Inferior parietal cortex (tissue), 1 donor: ENCODE data around the gene CBR1.
"Not testable (repeated sequence)": the region's sequence is repeated elsewhere in the genome, so short reads cannot be mapped to it uniquely, and the experiment has no call there.

ENCODE experiments used
- DNase-seq: peaks from one replicate; pipeline ENCODE4 v3.0.0-alpha.2; 2016; ENCODE audit errors: extremely low spot score

The CBR1 gene

GRCh38 chr21:36079671-36080070, 9.8 kb downstream of the CBR1 start:
- no peak for DNase-seq

DNA sequence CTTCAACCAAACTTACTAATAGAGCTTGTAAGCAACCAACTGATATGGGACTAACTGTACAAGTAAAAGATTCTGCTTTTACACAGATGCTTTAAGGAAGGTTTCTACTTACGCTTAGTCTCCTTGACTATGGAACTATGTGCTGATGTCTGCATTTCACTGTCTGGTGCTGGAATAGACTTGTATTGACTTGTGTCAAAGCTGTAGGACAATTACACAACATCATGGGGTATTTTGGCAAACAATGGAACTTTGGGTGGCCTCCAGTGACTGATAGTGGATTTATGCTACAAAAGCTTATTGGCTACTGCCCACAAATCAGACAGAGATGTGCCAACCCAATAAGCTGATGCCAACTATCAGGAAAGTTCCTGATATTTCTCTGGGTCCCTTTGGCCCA, 10.6 kb downstream of the CBR1 start:
- peak; percentile 55 for DNase-seq

DNA sequence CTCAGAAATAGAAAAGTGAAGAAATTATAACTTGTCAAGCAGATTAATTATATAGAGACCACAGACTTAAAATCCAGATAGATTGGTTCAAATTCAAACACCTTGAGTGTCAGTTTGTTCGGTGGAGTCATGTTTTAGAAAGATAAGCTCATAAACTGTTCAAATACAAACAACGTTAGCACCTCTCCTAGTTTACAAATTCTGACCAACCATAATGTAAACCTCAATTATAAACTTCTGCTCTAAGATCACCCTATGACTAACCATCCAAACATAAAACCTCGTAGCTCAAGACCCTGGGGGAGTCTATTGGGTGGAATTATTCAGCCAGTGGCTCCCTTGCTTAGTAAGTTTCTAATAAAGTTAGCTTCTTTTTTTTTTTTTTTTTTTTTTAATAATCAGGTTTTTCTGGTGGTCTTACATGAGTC, 12.4 kb downstream of the CBR1 start:
- DNase-seq, result no peak

GRCh38 chr21:36087362-36088138, 17.7 kb downstream of the CBR1 start:
- peak; percentile 89 for DNase-seq

- DNase-seq, result no peak
Measured at GRCh38 chr21:36089946-36090345, 20.1 kb downstream of the CBR1 start.

DNA sequence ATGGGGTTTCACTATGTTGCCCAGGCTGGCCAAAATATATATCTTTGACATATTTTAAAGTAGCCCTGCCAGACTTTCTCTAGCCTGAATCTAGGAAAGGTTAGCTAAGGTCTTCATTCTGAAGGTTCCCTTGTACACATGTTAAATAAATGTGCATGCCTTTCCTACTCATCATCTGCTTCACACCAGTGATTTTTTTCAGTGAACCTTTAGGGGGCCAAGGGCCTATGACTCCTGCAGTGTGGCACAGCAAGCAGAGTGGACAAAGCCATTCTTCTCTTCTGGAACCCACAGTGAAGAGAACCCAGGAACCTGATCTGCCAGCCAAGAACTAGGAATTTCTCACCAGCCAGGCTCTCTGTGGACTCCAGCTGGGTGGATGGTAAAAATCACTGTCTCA, 22.9 kb downstream of the CBR1 start:
- no peak for DNase-seq

DNA sequence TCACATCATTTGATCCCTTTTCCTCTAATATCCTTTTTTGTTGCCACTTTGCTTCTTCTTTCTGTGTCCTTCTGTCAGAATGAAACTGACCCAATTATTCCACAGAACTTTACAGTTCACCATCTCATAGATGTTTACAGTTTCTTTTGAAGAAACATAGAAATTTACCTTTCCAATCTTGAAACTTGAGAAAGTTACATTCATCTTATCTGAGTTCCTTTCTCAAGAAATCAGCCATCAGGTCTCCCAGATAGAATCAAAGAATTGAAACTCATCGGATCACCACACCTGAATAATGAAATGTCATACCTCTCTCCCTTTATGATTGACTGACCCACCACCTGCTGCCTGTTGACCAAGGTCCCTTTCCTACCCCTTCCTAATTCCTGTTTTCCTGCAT, 23.7 kb downstream of the CBR1 start:
- DNase-seq, result no peak

GRCh38 chr21:36096398-36097290, 26.8 kb downstream of the CBR1 start:
- no peak for DNase-seq

DNA sequence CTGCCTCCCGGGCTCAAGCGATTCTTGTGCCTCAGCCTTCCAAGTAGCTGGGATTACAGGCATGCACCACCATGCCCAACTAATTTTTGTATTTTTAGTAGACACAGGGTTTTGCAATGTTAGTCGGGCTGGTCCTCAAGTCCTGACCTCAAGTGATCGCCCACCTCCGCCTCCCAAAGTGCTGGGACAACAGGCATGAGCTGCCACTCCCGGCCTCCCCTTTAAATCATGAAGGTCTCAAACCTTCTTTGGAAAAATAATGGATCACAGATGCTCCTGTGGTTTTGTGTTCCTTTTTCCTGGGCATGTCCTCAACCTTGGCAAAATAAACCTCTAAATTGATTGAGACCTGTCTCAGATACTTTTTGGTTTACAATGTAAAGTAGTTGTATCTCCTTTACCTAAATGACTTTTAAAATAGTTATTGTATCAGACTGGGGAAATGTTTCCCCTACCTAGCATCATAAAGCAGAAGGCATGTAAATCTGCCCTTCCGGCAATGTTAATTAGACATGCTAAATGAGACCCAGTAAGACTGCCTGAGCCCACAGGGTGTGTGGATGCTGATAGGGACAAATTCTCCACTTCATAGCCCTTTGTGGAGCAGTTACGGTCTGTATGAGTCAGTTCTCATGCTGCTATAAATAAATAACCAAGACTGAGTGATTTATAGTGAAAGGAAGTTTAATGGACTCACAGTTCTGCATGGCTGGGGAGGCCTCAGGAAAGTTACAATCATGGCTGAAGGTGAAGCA, 27.8 kb downstream of the CBR1 start:
- no peak for DNase-seq

GRCh38 chr21:36098182-36098532, 28.3 kb downstream of the CBR1 start:
- DNase-seq, result no peak

- no peak for DNase-seq
Measured at GRCh38 chr21:36099000-36099399, 29.2 kb downstream of the CBR1 start.

DNA sequence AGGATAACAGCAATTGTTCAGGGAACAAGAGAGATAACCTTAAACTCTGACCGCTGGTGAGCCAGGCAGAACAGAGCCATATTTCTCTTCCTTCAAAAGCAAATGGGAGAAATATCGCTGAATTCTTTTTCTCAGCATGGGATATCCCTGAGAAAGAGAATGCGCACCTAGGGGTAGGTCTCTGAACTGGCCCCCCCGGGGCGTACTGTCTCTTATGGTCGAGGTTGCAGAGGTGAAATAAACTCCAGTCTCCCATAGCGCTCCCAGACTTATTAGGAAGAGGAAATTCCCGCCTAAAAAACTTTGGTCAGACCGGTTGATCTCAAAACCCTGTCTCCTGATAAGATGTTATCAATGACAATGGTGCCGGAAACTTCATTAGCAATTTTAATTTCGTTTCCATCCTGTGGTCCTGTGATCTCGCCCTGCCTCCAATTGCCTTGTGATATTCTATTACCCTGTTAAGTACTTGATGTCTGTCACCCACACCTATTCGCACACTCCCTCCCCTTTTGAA, 29.9 kb downstream of the CBR1 start:
- DNase-seq, result not testable (repeated sequence)

GRCh38 chr21:36100971-36101641, 31.3 kb downstream of the CBR1 start:
- DNase-seq, result no peak

DNA sequence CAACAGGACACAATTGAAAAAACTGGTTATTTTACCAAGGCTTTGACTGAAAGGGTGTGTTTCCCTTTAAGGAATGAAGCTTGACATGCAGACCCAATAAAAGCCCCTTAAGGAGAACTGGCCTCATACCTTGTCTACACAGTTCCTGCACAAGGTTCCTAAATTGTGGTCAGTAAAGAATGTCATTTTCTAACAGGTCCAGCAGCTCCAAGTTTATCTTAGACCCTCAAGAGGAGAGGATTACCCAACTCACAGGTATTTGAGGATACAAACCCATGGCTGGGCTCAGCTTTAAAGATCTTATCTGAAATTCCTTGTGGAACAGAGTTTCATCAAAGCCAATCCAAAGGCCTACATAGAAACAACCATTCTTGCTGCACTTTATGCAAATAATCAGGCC, 33.6 kb downstream of the CBR1 start:
- no peak for DNase-seq

DNA sequence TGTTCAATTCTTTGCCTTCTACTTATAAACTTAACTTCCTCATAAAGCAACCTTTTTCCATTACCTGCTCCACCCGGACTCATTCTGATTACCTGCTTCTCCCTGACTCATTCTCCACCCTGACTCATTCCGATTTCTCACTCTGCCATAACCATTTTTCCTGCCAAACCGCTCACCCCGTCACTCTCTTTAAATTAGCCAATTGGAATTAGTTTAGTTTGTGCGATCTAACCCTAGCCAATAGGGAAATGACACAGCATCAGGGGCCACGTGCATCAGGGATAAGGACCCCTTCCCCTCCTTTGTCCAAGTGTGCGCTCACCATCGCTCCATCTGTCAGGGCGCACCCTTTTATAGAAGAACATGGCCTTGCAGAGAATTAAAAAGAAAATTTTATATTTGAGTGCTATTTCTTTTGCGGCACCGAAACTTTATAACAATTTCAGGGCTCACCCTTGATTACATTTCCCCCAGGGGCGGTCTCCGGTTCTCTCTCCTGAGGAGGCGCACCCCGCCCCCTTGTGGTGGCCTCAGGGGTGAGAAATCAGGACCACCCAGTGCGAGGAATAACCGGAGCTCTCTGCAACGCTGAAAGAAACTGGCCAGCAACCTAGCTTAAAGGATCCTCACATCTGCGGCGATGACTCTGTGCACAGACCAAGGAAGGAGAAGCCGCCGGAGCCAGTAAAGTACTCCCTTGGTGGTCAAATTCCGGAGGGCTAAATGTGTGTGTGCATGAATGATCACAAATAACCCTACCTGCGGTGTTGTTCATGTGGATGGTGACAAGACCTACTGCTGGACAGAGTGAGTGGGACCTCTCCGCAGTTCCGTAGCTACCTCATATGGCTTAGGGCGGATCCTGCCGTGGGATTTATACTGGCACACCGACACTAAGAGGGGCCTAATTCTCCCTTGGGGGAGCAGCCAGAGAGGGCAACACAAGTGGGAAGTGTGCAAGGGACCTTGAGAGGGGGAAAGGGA, 34.8 kb downstream of the CBR1 start:
- peak; percentile 74 for DNase-seq

GRCh38 chr21:36105327-36105842, 35.6 kb downstream of the CBR1 start:
- no peak for DNase-seq

DNA sequence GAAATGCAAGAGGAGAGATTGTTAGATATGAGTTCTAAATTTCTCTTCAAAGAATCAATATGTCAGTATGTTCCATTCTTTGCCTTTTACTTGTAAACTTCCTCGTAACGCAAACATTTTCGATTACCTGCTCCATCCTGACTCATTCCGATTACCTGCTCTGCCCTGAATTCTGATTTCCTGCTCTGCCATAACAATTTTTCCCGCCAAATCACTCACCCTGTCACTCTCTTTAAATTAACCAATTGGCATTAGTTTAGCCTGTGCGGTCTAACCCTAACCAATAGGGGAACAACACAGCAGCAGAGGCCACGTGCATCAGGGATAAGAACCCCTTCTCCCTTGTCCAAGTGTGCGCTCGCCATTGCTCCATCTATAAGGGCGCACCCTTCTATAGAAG, 40.0 kb downstream of the CBR1 start:
- DNase-seq, result no peak

GRCh38 chr21:36111238-36111637, 41.4 kb downstream of the CBR1 start:
- no peak for DNase-seq

DNA sequence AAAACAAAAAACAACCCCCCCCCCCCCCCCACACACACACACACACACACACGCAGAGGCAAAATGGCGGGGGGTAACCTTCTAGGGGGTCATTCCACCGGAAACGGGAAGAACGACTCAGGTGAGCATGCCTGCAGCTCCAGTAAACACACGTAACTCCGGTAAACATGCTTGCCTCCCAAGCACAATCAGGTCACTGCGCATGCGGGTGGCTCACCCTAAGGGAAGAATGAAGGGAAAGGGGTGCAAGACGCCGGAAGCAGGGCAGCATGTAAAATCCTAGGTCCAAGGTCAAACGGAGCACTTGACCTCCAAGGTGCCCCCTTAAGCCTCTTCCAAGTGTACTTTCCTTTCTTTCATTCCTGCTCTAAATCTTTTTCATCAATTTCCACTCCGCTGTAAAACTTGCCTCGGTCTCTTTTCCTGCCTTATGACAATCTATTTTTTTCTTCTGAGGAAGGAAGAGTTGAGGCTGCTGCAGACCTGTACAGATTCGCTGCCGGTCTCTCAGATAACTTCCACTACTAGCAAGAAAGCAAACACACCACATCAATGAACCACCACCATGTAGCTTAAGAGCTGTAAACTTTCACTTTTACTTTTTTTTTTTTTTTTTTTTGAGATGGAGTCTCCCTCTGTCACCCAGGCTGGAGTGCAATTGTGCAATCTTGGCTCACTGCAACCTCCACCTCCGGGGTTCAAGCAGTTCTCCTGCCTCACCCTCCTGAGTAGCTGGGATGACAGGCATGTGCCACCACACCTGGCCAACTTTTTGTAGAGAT, 44.0 kb downstream of the CBR1 start:
- DNase-seq, result no peak
